Right renal cortex interstitium (tissue), 3 donors: ENCODE data around the gene MPND. TPM values are rescaled to one million over a fixed set of nuclear protein-coding genes. Genes with fewer than 3 reads are reported as not detected.

Source experiments
- DNase-seq, 3 donors: peaks; one replicate each; pipeline ENCODE4 v3.0.0-alpha.2; 2013; ENCODE audit warnings: low read depth in 3 of 3, low spot score in 2 of 3
- polyA plus RNA-seq, 3 donors: library from polyadenylated mRNA; unstranded; fragments of 120-200 nt; gene quantifications; one replicate each; pipeline ENCODE4 v1.2.1, GENCODE V29; 2013; ENCODE audit not compliant: insufficient read length in 3 of 3

MPND gene
- polyA plus RNA-seq, 3 donors, result 21.0 to 24.9 (median 24.4) TPM

- DNase-seq, result no peak
Measured at GRCh38 chr19:4363571-4364304, 20.4 kb downstream of the MPND start.

- DNase-seq, result no peak
Measured at GRCh38 chr19:4365341-4365740, 22.0 kb downstream of the MPND start.

DNA sequence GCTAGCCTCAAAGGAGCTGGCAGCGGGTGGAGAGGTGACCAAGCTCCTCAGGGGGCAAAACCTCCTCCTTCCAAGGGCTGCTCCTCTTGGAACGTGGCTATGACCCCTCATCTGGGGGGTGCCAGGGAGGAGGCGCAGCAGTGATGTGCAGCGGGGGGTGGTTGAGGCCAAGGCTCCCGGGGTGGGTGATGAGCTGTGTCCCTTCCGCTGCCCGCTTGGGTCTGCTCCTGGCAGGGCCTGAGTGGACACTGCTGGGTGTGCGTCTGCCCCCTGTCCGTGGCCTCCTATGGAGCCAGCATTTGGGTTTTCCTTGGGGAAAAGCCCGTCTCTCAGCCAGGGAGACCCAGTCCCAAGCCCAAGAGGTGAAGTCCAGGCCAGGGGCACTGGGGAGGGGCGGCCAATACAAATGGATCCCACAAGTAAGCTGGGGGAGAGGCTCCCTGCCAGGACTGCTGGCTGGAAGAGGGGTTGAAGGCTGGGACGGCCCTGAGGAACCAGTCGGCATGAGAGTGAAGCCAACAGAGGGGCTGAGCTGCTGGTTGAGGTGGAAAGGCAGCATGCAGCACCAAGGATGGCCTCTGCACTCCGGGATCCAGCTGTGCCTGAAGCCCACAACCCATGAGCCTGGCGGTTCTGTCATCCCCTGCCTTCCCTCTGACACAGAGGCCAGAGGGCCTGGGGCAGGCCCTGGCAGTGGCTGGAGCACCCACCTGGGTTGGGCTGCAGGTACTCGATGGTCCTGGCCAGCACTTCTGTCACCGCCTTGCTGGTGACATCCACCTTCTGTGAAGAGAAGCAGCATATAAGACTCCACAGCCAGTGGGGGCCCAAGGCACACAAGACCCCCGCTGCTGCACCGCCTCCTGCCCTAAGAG, 22.7 kb downstream of the MPND start:
- DNase-seq, result no peak

- no peak for DNase-seq
Measured at GRCh38 chr19:4366666-4367335, 23.4 kb downstream of the MPND start.

GRCh38 chr19:4367336-4367723, 24.0 kb downstream of the MPND start:
- no peak for DNase-seq

GRCh38 chr19:4367781-4368127, 24.4 kb downstream of the MPND start:
- no peak for DNase-seq

GRCh38 chr19:4368128-4368820, 24.9 kb downstream of the MPND start:
- no peak for DNase-seq

DNA sequence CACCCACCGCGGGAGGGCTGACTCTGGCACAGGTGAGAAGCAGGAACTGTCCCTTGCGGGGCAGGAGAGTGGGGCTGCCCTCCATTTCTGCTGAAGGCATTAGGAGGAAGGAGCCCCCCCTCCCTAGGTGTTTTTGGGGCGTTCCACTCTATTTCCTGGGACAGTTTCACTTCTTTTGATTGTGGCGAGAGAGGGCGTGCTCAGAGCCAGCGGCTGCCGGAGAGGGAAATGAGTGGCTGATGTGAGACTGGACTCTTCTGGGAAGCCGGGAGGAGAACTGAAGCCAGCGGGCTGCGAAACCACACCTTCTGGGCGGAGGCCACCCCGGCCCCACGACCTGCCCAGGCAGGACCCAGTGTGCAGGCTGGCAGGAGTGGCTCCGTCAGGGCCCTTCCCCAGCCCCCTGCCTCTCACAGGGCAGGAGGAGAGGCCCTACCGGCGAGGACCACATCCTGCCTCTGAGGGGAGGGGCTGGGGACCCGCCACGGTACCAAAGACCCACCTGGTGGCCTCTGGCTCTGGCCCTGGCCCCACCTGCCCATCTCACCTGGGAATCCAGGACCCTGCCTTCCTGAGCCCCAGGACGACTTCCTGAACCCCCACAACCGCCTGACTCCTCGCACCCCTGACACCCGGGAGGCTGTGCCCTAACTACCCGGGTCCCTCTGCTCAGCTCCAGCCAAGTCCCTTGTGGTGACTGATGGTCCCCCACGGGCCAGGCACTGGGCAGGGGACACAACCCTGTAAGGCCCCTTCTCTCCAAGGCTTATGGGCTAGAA, 25.9 kb downstream of the MPND start:
- DNase-seq, result no peak

DNA sequence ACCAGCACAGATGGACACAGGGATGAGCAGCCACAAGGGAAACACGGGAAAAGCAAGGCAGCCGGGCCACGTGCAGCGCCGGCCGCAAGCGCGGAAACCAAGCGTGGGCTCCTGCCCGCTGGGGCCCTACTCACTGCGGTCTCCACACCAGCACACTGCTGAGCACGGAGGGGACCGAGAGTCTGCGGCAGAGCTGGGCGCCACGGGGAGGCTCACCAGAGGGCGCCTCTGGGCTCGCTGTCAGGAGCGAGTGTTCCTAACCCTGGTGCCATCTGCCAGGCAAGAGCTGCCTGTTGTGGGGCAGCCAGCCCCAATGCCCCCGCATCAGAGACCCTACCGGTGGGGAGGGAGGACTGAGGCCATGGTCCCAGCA, 26.5 kb downstream of the MPND start:
- no peak for DNase-seq

DNA sequence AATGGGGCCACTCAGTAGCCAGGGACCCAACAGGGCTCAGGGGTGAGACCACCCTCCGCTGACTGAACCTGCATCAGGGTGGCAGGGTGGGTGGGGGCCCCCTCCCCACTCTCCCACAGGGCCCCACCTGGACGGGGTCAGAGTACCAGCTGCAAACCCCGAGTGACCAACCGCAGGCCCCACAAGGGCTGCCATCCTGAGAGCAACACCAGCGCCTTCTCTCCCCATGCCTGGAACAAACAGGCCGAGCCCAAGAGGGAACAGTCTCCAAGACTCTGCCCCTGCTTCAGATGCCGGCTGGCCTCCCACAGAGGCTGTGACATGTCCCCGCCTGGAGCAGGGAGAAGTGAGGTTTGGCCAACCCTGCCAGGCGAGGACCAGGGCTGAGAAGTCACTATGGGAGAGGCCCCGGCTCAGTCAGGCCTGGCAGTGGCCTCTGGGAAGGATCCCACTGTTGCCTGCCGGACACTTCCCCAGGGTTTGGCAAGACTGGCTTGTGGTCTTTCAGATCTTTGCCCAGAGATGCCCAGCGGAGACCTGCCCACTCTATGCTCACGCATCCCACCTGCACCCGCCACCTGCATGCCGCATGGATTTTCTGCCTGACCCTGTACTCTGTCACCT, 27.2 kb downstream of the MPND start:
- DNase-seq, result no peak

DNA sequence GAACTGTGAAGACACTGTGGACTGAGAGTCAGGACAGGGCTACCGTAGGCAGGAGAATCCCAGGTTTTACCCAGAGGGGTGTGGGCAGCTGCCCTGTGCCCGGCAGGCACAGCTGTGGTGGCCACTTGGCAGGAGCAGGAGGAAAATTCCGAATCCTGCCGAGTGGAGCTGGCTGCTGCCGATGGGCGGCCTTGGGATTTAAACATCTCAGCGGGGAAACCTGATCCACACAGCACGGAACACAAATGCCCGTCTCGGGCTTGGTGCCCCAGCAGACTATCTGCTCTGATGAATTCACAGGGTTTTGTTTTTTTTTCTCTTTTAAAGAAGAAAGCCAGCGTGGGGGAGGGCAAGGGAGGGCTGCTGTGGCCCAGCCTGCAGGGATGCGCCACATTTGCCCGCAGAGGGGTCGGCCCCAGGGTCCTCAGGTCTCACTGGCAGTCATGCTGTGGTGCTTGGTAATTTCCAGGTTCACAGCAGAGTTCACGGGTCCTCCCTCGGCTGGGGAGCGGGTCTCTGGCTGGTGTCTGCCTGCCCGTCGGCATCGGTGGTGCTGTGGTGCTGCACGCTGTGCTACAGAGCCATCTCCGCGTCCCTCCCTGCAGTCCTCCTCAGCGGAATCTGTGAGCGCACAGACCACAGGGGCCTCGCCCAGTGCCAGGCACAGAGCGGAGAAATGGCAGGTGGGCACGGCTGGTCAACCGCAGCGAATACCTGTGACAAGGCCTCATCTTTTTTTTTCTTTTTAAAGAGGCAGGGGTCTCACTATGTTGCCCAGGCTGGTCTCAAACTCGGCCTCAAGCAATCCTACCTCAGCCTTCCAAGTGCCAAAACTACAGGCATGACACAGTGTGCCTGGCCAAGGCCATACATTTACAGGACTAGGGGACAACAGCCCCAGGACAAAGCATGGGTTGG, 28.1 kb downstream of the MPND start:
- no peak for DNase-seq

DNA sequence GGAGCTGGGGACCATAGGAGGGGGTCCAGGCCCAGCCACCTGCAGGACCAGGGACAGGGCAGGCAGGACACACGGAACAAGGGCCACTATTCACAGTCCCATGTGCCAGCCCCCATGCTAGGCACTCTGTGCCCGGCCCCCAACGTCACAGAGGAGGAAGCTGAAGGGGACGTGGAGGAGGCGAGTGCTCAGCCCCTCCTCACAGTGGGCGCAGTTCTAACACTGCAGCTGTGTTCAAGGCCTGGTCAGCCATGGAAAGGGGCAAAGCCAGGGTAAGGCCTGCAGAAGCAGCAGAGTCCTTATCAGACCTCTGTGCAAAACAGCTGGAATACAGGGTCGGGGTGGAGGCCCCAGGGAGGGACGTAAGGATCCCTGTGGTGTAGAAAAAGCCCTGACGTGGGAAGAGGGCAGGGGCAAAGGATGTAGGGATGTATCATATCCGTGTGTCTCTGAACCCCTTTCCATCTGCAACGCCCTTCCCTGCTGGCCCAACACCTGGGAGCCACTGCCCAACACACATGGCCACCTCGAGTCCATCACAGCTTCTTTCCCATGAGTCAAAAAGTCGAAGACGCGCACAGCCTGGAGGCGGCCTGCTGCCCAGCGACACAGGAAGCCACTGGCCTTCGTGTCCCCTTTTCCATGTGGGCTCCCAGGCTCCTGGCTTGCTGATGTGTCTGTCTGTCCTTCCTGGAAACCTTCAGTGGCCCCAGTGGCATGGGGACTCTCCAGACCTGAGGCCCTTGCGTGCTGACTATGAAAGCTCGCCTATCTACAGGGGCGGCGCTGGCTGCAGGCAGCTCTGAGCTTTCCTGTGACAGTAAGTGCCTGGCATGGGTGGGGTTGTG, 29.0 kb downstream of the MPND start:
- no peak for DNase-seq

DNA sequence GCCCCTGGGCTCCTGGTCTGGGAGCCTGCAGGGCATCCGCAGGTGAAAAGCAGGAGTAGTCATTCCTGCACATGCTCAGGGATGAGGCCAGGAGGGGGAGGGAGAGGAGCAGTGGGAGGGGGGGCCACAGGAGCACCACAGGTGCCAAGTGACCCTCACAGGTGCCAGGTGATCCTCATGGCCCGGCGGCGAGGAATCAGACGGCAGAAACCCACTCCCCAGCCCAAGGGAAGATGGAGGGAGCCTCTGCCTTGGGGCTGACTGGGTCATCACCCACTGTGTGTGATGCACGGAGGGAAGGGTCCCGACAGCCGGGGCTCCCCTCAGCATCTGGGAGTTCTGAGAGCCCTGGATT, 29.6 kb downstream of the MPND start:
- no peak for DNase-seq

- DNase-seq, result no peak
Measured at GRCh38 chr19:4373601-4374497, 30.5 kb downstream of the MPND start.

DNA sequence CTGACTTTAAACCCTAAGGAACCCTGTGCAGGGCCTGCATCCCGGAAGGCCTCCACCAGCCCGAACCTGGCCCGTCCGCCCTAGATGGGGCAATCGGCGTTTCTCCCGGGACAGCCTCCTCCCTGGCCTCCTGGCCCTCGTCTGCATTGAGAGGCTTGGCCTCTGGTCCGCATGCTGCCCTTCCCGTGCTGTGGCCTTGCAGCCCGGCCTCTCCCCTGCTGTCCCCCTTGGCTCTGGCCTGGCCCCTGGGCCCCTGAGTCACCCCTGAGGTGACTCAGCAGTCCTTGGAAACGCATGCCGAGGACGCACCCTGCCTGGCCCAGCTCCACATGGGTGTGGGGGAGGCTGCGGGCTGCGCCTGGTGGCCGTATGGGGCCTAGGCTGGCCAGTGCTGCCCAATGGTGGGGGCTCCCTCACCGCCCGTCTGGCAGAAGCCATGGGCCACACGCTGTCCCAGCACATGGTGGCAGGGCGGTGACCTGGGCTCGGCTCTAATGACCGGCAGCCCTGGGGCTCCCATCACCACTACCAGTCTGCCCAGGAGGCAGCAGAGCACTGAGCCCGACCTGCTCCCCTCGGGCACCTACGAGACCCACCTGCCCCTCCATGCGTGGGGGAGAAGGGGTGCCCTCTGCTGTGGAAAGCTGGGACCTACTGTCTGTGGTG, 31.3 kb downstream of the MPND start:
- DNase-seq, result no peak
